ENCODE results near the gene SIN3B.
"Not testable (repeated sequence)": the region's sequence is repeated elsewhere in the genome, so short reads cannot be mapped to it uniquely, and the experiment has no call there.

The SIN3B gene, protein sequence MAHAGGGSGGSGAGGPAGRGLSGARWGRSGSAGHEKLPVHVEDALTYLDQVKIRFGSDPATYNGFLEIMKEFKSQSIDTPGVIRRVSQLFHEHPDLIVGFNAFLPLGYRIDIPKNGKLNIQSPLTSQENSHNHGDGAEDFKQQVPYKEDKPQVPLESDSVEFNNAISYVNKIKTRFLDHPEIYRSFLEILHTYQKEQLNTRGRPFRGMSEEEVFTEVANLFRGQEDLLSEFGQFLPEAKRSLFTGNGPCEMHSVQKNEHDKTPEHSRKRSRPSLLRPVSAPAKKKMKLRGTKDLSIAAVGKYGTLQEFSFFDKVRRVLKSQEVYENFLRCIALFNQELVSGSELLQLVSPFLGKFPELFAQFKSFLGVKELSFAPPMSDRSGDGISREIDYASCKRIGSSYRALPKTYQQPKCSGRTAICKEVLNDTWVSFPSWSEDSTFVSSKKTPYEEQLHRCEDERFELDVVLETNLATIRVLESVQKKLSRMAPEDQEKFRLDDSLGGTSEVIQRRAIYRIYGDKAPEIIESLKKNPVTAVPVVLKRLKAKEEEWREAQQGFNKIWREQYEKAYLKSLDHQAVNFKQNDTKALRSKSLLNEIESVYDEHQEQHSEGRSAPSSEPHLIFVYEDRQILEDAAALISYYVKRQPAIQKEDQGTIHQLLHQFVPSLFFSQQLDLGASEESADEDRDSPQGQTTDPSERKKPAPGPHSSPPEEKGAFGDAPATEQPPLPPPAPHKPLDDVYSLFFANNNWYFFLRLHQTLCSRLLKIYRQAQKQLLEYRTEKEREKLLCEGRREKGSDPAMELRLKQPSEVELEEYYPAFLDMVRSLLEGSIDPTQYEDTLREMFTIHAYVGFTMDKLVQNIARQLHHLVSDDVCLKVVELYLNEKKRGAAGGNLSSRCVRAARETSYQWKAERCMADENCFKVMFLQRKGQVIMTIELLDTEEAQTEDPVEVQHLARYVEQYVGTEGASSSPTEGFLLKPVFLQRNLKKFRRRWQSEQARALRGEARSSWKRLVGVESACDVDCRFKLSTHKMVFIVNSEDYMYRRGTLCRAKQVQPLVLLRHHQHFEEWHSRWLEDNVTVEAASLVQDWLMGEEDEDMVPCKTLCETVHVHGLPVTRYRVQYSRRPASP

DNA sequence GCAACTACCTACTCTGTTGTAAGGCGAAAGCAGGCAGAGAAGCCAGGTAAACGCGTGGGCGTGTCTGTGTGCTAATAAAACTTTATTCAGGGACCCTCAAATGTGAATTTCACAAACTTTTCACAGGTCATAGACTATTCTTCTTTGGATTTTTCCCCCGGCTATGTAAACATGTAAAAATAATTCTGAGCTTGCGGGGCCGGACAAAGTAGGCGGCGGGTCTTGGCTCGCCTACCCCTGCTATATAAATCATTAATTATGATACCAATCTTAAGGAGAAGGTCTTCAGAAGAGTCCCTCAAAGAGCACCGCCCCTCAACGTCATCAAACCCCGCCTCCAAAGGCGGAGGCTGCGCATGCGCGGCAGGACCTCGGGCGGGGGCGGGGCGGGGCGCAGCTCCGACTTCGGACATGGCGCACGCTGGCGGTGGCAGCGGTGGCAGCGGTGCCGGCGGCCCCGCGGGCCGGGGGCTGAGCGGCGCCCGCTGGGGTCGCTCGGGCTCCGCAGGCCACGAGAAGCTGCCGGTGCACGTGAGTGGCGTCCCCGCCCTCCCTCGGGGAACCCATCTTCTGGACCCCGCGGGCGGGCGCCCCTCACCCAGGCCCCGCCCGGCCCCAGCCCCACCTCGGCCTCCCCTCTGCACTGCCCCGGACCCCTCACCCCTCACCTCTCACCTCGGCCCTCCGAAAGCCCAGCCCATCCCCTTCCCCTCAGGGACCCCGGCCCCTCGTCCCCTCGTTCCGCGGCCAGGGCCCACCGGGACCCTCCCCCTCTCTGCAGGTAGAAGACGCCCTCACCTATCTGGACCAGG lies at the start of gene SIN3B:
TSS of gene SIN3B (plus strand) at position 389 of the 812 bp plus-strand sequence. CDS start at position 412, 23 bp downstream.
- peak; percentile 79 for DNase-seq (ENCODE audit: low read depth)

DNA sequence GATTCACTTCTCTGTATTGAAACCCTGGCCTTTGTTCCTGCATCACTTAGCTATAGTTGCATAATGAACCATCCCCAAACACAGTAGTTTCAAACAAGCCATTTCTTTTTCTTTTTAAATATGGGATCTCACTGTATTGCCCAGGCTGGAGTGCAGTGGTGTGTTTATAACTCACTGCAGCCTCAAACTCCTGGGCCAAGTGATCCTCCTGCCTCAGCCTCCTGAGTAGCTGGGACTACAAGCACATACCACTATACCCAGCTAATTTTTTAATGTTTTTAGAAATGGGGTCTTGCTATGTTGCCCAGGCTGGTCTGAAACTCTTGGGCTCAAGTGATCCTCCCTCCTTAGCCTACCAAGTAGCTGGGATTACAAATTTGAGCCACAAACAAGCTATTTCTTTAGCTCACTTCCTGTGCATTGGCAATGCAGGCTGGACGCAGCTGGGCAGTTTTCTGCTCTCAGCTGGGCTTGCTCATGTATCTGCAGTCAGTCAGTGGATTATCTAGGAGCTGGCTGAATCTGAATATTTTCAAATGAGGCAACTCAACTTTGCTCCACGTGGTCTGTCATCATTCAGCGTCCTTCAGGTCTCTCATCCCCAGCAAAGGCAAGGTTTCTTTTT lies 49.5 kb upstream of the SIN3B start:
- DNase-seq (ENCODE audit: low read depth) = no peak

DNA sequence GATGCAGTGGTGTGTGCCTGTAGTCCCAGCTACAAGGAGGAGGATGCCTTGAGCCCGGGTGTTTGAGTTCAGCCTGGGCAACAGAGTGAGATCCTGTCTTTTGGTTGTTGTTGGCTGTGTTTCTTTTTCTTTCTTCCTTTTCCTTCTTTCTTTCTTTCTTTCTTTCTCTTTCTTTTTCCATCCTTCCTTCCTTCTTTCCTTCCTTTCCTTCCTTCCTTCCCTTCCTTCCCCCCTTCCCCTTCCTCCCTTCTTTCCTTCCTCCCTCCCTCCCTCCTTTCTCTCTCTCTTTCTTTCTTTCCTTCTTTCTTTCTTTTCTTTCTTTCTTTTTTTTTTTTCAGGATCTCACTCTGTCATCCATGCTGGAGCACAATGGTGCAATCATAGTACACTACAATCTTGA lies 46.5 kb upstream of the SIN3B start:
- DNase-seq (ENCODE audit: low read depth) = no peak

DNA sequence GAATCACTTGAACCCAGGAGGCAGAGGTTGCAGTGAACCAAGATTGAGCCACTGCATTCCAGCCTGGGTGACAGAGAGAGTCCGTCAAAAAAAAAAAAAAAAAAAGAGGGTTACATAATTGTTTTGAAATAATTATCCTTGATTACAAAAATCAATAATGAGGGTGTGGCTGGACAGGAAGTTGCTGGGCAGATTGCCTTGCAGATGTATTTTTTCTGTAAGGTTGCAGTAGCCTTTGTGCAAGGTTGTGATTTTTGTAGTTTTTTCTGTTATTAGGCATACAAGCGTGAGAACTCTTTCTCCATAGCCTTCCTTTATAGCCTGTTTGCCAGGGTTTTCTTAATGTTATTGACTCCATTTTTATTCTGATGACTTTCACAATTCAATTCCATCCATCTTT lies 40.7 kb upstream of the SIN3B start:
- DNase-seq (ENCODE audit: low read depth) = no peak

DNA sequence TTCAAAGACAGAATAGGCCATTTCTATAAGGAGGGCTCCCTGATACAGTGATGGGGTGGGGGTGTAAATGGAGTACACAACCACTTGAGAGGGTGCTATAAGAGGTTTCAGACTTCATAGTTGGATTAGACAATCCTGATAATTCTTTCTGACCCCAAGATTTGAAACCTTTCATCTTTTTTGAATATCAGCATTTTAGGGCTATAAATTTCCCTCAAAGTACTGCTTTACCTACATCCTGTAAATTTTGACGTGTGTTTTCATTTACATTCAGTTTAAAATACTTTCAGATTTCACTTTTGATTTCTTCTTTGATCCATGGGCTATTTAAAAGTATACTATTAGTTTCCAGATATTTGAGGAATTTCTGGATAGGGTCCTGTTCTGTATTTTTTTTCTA lies 40.0 kb upstream of the SIN3B start:
- DNase-seq (ENCODE audit: low read depth) = no peak

DNA sequence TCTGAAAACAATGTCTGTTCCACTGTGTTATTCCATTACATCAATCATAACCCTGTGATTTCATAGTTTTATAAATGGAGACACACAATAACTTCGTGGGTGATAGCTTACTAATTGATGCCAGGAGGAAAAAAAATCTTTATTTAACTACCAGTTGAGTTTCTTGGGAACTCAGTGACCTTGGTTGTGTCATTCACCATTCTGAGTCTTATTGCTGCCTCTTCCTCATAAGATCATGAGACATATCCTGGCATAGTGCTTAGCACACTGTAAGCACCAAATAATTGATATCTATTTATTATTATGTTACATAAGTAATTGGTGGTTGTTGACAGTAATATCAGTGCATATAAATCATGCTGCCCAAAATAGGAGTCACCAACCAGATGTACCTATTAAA lies 39.1 kb upstream of the SIN3B start:
- no peak for DNase-seq (ENCODE audit: low read depth)

DNA sequence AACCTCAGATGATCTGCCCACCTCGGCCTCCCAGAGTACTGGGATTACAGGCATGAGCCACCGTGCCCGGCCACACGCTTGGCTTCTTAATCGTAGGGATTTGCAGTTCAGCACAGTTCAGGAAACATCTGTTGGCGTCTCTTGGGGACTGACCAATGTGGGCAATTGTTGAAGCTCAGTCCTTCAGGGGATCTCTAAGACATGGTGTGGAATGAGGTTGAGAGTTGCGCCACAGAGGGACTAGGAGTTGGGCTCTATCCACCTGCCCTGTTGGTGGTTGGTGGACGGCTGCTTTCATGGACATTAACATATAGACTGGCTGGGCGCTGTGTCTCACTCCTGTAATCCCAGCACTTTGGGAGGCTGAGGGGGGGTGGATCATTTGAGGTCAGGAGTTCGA lies 37.3 kb upstream of the SIN3B start:
- no peak for DNase-seq (ENCODE audit: low read depth)

DNA sequence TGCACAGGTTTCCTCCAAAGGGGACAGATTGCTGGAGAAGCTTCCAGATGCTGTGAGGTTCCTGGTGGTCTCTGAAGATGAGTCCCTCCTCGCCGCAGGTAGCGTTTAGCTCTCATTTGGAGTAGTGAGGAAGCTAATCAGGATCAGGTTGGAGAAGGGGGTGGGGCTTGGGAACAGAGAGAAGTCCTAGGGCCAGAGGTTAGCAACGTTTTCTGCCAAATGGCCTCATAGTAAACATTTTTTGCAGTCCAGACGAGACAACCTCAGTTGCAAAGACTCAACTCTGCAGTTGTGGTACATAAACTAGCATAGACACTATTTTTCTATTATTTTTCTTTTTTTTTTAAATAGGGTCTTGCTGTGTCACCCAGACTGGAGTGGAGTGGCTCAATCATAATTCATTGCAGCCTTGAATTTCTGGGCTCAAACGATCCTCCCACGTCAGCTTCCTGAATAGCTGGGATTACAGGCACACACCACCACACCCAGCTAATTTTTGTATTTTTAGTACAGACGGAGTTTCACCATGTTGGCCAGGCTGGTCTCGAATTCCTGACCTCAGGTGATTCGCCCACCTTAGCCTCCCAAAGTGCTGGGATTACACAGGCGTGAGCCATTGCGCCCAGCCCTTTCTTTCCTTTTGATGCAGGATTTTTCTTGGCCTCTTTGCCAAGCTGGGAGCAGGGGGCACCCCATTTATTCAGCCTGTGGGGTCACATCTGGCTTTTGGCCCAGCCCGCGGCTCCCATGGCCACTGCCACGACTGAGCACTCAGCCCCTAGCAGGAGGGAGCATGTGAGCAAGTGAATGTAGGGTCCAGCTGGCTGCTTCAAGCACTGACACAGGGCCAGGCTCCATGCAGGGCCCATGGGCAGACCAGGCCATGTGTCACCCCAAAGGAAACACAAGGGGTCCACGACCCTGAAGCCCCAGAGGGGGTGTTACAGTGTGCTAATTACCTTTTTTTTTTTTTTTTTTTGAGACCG lies 34.4 kb upstream of the SIN3B start:
- no peak for DNase-seq (ENCODE audit: low read depth)

DNA sequence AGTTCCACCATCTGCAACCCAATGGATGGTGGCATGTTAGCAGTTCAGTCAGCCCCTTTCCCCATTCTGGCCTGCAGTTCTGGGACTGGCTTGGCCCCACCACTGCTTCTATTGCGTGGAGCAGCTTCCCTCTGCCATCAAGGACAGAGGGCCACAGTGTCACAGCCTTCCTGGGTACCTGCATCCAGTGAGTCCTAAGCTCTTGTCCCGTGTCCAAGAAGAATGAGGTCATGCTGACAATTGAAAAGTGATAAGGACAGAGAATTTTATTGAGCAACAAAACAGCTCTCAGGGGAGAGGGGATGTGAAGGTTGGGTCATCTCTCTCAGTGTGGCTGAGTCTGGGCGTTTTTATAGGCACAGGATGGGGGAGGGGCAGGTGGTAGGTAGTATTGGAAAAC lies 33.5 kb upstream of the SIN3B start:
- DNase-seq (ENCODE audit: low read depth) = no peak

DNA sequence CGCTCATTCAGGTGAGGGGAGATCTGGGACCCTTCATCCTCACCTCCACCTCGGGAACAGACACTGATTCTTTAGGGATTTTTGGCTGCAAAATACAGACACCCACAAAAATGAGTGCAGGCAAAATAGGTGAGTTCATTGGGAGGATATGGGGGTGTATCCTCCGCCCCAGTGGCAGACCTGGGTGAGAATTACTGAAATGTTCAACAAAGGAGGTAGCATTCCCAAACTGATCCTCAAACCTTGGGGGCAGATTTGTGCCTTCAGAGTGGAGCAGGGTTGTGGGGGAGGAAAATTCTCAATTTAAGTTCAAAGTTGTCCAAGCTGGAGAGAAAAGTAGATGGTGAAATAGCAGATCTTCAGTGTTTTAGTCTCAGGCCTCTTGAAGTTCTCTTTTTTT lies 31.3 kb upstream of the SIN3B start:
- DNase-seq (ENCODE audit: low read depth) = no peak

DNA sequence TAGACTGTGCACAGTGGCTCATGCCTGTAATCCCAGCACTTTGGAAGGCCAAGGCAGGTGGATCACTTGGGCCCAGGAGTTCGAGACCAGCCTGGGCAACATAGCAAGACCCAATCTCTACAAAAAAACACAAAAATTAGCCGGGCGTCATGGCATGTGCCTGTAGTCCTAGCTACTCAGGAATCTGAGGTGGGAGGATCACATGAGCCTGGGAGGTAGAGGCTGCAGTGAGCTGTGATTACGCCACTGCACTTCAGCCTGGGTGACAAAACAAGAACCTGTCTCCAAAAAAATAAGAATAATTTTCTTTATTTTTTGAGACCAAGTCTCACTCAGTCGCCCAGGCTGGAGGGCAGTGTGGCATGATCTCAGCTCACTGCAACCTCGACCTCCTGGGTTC lies 30.9 kb upstream of the SIN3B start:
- DNase-seq (ENCODE audit: low read depth) = not testable (repeated sequence)

DNA sequence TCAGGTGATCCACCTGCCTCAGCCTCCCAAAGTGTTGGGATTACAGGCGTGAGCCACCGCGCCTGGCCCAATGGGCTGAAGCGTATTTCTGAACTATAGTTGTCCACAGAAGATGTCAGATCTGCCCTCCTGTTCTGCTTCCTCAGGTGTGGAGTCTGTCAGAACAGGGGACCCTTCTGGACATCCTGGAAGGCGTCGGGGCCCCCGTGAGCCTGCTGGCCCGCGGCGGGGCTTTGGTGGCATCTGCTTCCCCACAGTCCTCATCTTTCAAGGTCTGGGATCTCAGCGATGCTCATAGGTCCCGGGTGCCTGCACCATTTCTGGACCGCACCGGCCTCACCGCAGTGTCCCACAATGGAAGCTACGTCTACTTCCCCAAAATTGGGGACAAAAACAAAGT lies 29.5 kb upstream of the SIN3B start:
- no peak for DNase-seq (ENCODE audit: low read depth)

DNA sequence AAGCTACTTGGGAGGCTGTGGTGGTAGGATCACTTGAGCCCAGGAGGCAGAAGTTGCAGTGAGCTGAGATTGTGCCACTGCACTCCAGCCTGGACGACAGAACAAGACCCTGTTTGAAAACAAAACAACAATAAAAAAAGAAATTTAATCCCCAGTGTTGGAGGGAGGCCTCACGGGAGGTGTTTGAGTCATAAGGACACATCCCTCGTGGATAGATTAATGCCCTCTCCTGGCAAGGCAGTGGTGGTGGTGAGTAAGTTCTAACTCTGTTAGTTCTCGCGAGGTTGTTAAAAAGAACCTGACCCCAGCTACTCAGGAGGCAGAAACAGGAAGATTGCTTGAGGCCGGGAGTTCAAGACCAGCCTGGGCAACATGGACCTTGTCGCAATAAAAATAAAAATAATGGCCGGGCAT lies 27.6 kb upstream of the SIN3B start:
- DNase-seq (ENCODE audit: low read depth) = no peak

DNA sequence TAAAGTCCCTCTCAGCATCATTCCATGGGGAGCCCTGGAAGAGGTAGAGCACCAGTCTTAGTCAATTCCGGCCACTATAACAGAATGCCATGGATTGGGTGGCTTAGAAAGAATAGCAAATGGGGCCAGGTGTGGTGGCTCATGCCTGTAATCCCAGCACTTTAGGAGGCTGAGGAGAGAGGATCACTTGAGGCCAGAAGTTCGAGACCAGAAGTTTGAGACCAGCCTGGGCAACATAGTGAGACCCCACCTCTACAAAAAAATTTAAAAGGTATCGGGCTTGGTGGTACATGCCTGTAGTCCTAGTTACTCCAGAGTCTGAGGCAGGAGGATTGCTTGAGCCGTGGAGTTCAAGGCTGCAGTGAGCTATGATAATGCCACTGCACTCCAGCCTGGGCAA lies 25.0 kb upstream of the SIN3B start:
- no peak for DNase-seq (ENCODE audit: low read depth)

DNA sequence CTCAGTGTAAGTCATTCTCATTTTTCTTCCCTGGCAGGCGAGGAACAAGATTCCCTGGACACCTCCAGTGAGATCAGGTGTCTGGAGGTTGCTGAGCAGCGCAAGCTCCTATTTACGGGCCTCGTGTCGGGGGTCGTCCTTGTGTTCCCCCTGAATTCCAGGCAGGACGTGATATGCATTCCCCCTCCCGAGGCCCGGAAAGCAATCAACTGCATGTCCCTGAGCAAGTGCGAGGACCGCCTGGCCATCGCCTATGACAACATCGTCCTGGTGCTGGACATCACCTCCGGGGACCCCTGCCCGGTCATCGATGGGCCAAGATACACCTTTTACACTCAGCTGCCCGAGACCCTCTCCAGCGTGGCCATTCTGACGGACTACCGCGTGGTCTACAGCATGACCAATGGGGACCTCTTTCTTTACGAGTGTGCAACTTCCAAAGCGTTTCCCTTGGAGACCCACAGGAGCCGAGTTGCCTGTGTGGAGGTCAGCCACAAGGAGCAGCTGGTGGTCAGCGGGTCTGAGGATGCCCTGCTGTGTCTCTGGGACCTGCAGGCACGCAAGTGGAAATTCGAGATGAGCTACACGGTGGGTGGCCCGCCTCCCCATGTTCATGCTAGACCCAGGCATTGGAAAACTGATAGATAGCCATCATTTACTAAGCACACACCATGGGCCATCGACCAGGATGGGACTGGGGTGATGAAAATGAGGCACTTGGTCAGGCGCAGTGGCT lies 21.5 kb upstream of the SIN3B start:
- no peak for DNase-seq (ENCODE audit: low read depth)

DNA sequence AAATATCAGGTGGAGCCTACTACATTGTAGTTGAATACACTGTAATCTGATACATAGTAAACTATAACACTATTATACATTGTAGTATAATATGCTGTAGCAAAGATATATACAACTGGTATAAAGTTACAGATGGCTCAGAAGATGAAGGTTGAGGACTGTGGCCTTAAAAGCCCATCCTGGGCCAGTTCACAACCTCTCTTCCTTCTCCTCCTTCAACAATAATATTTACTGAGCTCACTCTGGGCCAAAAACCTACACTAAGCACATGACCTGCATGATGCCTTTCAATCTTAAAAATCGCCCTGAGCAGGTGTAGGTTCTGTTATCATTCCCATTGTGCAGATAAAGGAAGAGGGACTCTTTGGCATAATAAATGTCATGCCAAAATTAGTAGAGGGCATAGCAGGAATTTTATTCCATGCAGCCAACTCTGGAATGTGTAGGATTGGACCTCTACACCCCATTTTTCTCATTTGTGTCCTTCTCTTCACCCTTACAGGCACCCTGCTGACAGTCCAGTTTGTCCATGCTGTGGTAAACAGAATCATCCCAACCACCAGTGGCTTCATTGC lies 14.6 kb upstream of the SIN3B start:
- DNase-seq (ENCODE audit: low read depth) = no peak

DNA sequence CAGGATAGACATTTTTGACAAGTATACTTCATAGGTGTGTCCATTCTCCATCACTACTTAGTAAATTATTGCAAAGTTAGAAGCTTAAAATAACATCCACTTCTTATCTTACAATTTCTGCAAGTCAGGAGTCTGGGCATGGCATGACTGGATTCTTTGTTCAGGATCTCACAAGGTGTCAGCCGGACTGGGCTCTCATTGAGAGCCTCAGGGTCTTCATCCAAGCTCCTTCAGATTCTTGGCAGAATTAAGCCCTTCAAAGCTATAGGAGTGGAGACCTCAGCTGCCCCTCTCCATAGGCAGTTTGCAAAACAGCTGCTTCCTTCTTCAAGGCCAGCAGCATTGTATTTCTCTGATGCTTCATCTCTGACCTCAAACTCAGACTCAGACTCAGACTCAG lies 9.1 kb upstream of the SIN3B start:
- DNase-seq (ENCODE audit: low read depth) = no peak

DNA sequence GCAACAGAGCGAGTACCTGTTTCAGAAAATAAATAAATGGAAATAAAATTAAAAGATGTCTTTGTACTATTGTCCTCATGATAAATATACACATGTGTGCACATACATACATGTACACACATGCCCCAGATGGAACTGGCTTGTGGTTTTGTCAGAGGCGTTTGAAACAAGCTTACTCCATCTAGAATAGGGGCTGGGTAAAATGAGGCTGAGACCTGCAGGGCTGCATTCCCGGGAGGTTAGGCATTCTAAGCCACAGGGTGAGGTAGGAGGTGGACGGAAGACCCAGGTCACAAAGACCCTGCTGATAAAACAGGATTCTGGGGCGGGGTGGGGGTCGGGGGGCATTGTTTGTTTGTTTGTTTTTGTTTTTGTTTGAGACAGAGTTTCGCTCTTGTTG lies 8.1 kb upstream of the SIN3B start:
- DNase-seq (ENCODE audit: low read depth) = no peak

DNA sequence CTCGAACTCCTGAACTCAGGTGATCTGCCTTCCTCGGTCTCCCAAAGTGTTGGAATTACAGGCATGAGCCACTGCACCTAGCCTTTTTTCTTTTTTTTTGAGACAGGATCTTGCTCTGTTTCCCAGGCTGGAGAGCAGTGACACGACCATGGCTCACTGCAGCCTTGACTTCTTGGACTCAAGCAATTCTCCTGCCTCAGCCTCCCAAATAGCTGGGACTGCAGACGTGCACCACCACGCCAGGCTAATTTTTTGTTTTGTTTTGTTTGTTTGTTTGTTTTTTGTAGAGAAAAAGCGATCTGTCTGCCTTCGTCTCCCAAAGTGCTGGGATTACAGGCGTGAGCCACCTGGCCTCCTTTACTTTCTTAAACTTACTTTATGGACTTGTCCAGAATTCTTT lies 6.5 kb upstream of the SIN3B start:
- DNase-seq (ENCODE audit: low read depth) = no peak
